Endothelial cell (in vitro differentiated cells): ENCODE results near the gene COQ10B. TPM values are rescaled to one million over a fixed set of nuclear protein-coding genes. Genes with fewer than 3 reads are reported as not detected.
"Not testable (repeated sequence)": the region's sequence is repeated elsewhere in the genome, so short reads cannot be mapped to it uniquely, and the experiment has no call there.

ENCODE experiments used
- DNase-seq: peaks from one replicate; pipeline ENCODE4 v3.0.0; 2021; ENCODE audit warnings: low spot score
- H3K27ac Mint-ChIP-seq: one replicate; pipeline ENCODE4 v1.8.0; 2021; ENCODE audit warnings: mixed read lengths, inconsistent platforms; ENCODE audit not compliant: unreplicated experiment
- H3K27me3 Mint-ChIP-seq: one replicate; pipeline ENCODE4 v1.8.0; 2021; ENCODE audit warnings: mild to moderate bottlenecking, moderate library complexity, mixed read lengths, inconsistent platforms; ENCODE audit not compliant: unreplicated experiment
- H3K36me3 Mint-ChIP-seq: one replicate; pipeline ENCODE4 v1.8.0; 2021; ENCODE audit warnings: mild to moderate bottlenecking, low read depth, mixed read lengths, inconsistent platforms; ENCODE audit not compliant: unreplicated experiment
- H3K4me1 Mint-ChIP-seq: one replicate; pipeline ENCODE4 v1.8.0; 2021; ENCODE audit warnings: mild to moderate bottlenecking, mixed read lengths, inconsistent platforms; ENCODE audit not compliant: unreplicated experiment
- H3K4me3 Mint-ChIP-seq: one replicate; pipeline ENCODE4 v1.8.0; 2021; ENCODE audit warnings: mild to moderate bottlenecking, mixed read lengths, inconsistent platforms; ENCODE audit not compliant: unreplicated experiment
- H3K9me3 Mint-ChIP-seq: one replicate; pipeline ENCODE4 v1.8.0; 2021; ENCODE audit warnings: mixed read lengths, inconsistent platforms; ENCODE audit not compliant: unreplicated experiment
- total RNA-seq: library from RNA; stranded (reverse); fragmentation: NEBNext Ultra II Directional; extraction: Animal tissue kit (Norgen Biotek cat#: 25700); gene quantifications from one replicate; pipeline ENCODE4 v1.2.1, GENCODE V29; 2021; ENCODE audit not compliant: unreplicated experiment
- TF ChIP-seq, protein P1 (sequence below): fragments of 200-600 bp; sonication (generic); IDR thresholded peaks from one replicate; pipeline ENCODE4 v1.5.0; 2021; ENCODE audit warnings: antibody characterized with exemption; ENCODE audit not compliant: unreplicated experiment

Gene COQ10B
- total RNA-seq, 1 donor from 2014 or later: 22.1 TPM

DNA sequence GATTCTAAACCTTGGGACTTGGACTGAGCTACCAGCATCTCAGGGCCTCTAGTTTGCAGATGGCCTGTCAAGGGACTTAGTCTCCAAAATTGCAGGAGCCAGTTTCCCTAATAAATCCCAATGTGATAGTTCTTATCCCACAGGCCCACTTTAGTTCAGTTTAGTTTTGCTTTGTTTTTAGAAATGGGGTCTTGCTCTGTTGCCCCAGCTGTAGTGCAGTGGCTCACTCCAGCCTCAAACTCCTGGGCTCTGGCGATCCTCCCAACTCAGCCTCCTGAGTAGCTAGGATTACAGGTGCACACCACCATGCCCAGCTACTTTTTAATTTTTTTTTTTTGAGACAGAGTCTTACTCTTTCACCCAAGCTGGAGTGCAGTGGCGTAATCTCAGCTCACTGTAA, 16.0 kb upstream of the COQ10B start:
- H3K27me3 Mint-ChIP-seq: peaks cover 9% of the 10 kb centered on the region
- H3K9me3 Mint-ChIP-seq: no peaks in the 10 kb centered on the region
- no peak for DNase-seq
- TF ChIP-seq, protein P1, sequence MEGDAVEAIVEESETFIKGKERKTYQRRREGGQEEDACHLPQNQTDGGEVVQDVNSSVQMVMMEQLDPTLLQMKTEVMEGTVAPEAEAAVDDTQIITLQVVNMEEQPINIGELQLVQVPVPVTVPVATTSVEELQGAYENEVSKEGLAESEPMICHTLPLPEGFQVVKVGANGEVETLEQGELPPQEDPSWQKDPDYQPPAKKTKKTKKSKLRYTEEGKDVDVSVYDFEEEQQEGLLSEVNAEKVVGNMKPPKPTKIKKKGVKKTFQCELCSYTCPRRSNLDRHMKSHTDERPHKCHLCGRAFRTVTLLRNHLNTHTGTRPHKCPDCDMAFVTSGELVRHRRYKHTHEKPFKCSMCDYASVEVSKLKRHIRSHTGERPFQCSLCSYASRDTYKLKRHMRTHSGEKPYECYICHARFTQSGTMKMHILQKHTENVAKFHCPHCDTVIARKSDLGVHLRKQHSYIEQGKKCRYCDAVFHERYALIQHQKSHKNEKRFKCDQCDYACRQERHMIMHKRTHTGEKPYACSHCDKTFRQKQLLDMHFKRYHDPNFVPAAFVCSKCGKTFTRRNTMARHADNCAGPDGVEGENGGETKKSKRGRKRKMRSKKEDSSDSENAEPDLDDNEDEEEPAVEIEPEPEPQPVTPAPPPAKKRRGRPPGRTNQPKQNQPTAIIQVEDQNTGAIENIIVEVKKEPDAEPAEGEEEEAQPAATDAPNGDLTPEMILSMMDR: no peak
- no peak overlapping the region for H3K4me3 Mint-ChIP-seq
- peaks cover 26% of the 10 kb centered on the region for H3K4me1 Mint-ChIP-seq
- H3K27ac Mint-ChIP-seq: no peak overlapping the region
- peaks cover 4% of the 10 kb centered on the region for H3K36me3 Mint-ChIP-seq

DNA sequence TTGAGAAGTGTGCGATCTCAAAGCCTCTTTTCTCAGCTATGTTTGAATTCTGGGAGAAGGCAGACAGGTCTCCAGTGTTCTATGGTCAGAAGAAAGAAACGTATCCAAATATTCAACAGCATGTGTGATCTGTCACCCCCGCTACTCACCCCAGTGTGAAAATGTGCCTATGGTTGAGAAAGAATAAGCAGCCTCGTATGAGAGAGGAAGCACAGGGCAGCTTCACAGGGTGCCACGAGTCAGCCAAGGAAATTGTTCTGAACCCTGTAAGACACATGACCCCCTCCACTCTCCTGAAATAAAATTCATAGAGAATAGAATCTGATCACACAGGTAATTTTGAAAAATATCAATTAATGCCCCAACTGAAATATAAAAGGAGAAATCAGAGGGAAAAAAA, 10.5 kb upstream of the COQ10B start:
- no peaks in the 10 kb centered on the region for H3K36me3 Mint-ChIP-seq
- peaks cover 18% of the 10 kb centered on the region for H3K4me1 Mint-ChIP-seq
- H3K27me3 Mint-ChIP-seq: peaks cover 2% of the 10 kb centered on the region
- peak overlapping the region; percentile 95 for H3K27ac Mint-ChIP-seq
- TF ChIP-seq, protein P1: no peak
- DNase-seq: no peak
- H3K9me3 Mint-ChIP-seq: no peaks in the 10 kb centered on the region
- no peak overlapping the region for H3K4me3 Mint-ChIP-seq

DNA sequence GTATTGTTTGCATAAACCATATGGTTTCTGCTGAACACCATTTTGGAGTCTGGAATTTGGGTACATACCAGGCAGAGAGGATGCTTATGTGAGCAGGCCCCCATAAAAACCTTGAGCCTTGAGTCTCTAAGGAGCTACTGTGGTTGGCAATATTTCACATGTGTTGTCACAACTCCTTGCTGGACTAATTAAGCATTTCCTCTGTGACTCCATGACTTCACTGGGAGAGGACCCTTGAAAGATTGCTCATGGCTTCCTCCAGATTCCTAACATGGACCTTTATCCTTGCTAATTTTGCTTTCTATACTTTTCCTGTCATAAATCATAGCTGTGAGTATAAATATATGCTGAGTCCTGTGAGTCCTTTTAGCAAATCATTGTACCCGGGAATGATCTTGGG, 7.6 kb upstream of the COQ10B start:
- TF ChIP-seq, protein P1: no peak
- Mint-ChIP-seq H3K9me3 (no peaks in the 10 kb centered on the region), H3K36me3 (no peaks in the 10 kb centered on the region), H3K27me3 (peaks cover 2% of the 10 kb centered on the region), H3K27ac (no peak overlapping the region), H3K4me1 (peaks cover 18% of the 10 kb centered on the region), H3K4me3 (no peak overlapping the region)
- no peak for DNase-seq

DNA sequence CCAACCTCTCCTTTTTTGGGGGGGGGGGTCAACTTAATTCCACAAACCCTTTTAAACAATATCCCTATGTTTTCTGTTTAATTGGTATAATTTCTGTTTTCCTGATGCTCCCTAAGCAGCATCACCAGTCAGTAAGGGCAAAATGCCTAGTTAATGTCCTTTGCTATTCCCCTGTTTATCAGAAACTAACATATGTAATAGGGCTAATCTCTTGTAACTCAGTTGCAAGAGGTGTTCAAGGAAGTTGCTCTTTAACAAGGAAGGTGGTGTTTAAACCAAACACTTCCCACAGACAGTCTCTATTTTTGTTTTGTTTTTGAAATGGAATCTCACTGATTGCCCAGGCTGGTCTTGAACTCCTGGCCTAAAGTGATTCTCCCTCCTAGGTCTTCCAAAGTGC, 6.5 kb upstream of the COQ10B start:
- no peak for DNase-seq
- Mint-ChIP-seq H3K9me3 (no peaks in the 10 kb centered on the region), H3K27me3 (peaks cover 4% of the 10 kb centered on the region), H3K4me3 (no peak overlapping the region), H3K4me1 (peaks cover 20% of the 10 kb centered on the region), H3K36me3 (no peaks in the 10 kb centered on the region), H3K27ac (no peak overlapping the region)
- TF ChIP-seq, protein P1: no peak

DNA sequence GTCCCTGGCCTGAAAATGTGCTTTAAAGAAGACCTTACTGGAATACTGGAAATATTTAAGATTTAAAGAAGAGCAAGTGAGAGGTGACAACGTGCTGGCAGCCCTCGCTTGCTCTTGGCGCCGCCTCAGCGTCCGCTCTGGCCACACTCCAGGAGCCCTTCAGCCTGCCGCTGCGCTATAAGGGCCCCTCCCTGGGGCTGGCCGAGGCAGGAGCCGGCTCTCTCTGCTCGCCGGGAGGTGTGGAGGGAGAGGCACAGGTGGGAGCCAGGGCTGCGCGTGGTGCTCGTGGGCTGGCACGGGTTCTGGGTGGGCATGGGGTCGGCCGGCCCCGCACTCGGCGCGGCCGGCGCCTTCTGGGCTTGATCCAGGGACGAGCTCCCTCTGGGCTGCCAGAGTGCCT, 2.9 kb upstream of the COQ10B start:
- Mint-ChIP-seq H3K27ac (no peak overlapping the region), H3K9me3 (no peaks in the 10 kb centered on the region), H3K4me3 (no peak overlapping the region), H3K36me3 (peaks cover 11% of the 10 kb centered on the region), H3K4me1 (peaks cover 23% of the 10 kb centered on the region), H3K27me3 (peaks cover 13% of the 10 kb centered on the region)
- no peak for DNase-seq
- TF ChIP-seq, protein P1: no peak

DNA sequence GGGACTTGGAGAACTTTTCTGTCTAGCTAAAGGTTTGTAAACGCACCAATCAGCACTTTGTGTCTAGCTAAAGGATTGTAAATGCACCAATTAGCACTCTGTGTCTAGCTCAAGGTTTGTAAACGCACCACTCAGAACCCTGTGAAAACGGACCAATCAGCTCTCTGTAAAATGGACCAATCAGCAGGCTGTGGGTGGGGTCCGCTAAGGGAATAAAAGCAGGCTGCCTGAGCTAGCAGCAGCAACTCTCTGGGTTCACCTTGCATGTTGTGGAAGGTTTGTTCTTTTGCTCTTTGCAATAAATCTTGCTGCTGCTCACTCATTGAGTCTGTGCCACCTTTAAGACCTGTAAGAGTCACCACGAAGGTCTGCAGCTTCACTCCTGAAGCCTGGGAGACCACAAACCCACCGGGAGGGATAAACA, 2.4 kb upstream of the COQ10B start:
- not testable (repeated sequence) for H3K4me3 Mint-ChIP-seq, H3K9me3 Mint-ChIP-seq, DNase-seq, H3K27ac Mint-ChIP-seq
- Mint-ChIP-seq H3K27me3 (peaks cover 13% of the 10 kb centered on the region), H3K4me1 (peaks cover 22% of the 10 kb centered on the region), H3K36me3 (peaks cover 11% of the 10 kb centered on the region)
